ENCODE measurements around the gene COQ6.
A peak's percentile ranks its signal among the peaks of the same experiment; 100 is the strongest.

COQ6 gene

GRCh38 chr14:73924337-73924736 lies 25.8 kb upstream of the COQ6 start:
- H3K4me3 ChIP-seq (ENCODE audit: low read depth in 1 of 2, low read length in 1 of 2), result no peak overlapping the region
- H3K4me1 ChIP-seq (ENCODE audit: control insufficient read depth in 1 of 2, insufficient read depth in 1 of 2, low read depth in 1 of 2, low read length in 1 of 2), result no peaks in the 10 kb centered on the region
- H3K9me3 ChIP-seq, result no peaks in the 10 kb centered on the region
- no peaks in the 10 kb centered on the region for H3K27me3 ChIP-seq
- H3K36me3 ChIP-seq, result peaks cover 94% of the 10 kb centered on the region
- no peak for TF ChIP-seq CTCF (IDR thresholded peaks at IDR 0.05)
- H3K27ac ChIP-seq, result no peak overlapping the region

- peaks cover 36% of the 10 kb centered on the region for H3K36me3 ChIP-seq
- no peak overlapping the region for H3K27ac ChIP-seq
- H3K27me3 ChIP-seq, result no peaks in the 10 kb centered on the region
Measured at GRCh38 chr14:73935666-73936065, 14.4 kb upstream of the COQ6 start.

GRCh38 chr14:73936548-73936947 lies 13.6 kb upstream of the COQ6 start:
- no peak overlapping the region for H3K4me3 ChIP-seq (ENCODE audit: low read depth in 1 of 2, low read length in 1 of 2)
- no peak for TF ChIP-seq CTCF (IDR thresholded peaks at IDR 0.05)
- H3K36me3 ChIP-seq, result peaks cover 27% of the 10 kb centered on the region

More at GRCh38 chr14:73935666-73936065, 14.4 kb upstream of the COQ6 start:
- no peaks in the 10 kb centered on the region for H3K4me1 ChIP-seq (ENCODE audit: control insufficient read depth in 1 of 2, insufficient read depth in 1 of 2, low read depth in 1 of 2, low read length in 1 of 2)
- no peak overlapping the region for H3K4me3 ChIP-seq (ENCODE audit: low read depth in 1 of 2, low read length in 1 of 2)
- no peak for TF ChIP-seq CTCF (IDR thresholded peaks at IDR 0.05)
- no peaks in the 10 kb centered on the region for H3K9me3 ChIP-seq

GRCh38 chr14:73937012-73937411 lies 13.1 kb upstream of the COQ6 start:
- Histone ChIP-seq H3K4me1 (ENCODE audit: control insufficient read depth in 1 of 2, insufficient read depth in 1 of 2, low read depth in 1 of 2, low read length in 1 of 2) (peaks cover under 1 to 2% of the 10 kb centered on the region in 2 experiments), H3K4me3 (ENCODE audit: low read depth in 1 of 2, low read length in 1 of 2) (no peak overlapping the region), H3K36me3 (peaks cover 23% of the 10 kb centered on the region), H3K27me3 (no peaks in the 10 kb centered on the region), H3K9me3 (no peaks in the 10 kb centered on the region), H3K27ac (no peak overlapping the region)
- no peak for TF ChIP-seq CTCF (IDR thresholded peaks at IDR 0.05)

More at GRCh38 chr14:73936548-73936947, 13.6 kb upstream of the COQ6 start:
- no peaks in the 10 kb centered on the region for H3K27me3 ChIP-seq
- no peak overlapping the region for H3K27ac ChIP-seq
- no peaks in the 10 kb centered on the region for H3K9me3 ChIP-seq
- H3K4me1 ChIP-seq (ENCODE audit: control insufficient read depth in 1 of 2, insufficient read depth in 1 of 2, low read depth in 1 of 2, low read length in 1 of 2), result no peaks in the 10 kb centered on the region

- Histone ChIP-seq H3K4me3 (ENCODE audit: low read depth in 1 of 2, low read length in 1 of 2) (no peak overlapping the region), H3K27me3 (no peaks in the 10 kb centered on the region), H3K9me3 (no peaks in the 10 kb centered on the region), H3K4me1 (ENCODE audit: control insufficient read depth in 1 of 2, insufficient read depth in 1 of 2, low read depth in 1 of 2, low read length in 1 of 2) (peaks cover 16 to 22% of the 10 kb centered on the region in 2 experiments), H3K36me3 (no peaks in the 10 kb centered on the region), H3K27ac (peak overlapping the region; percentile 41)
- TF ChIP-seq CTCF (IDR thresholded peaks at IDR 0.05), result no peak
Measured at GRCh38 chr14:73942180-73942579, 7.9 kb upstream of the COQ6 start.

- Histone ChIP-seq H3K27me3 (no peaks in the 10 kb centered on the region), H3K4me1 (ENCODE audit: control insufficient read depth in 1 of 2, insufficient read depth in 1 of 2, low read depth in 1 of 2, low read length in 1 of 2) (peaks cover 16 to 22% of the 10 kb centered on the region in 2 experiments), H3K27ac (peak overlapping the region; percentile 41), H3K4me3 (ENCODE audit: low read depth in 1 of 2, low read length in 1 of 2) (no peak overlapping the region), H3K36me3 (no peaks in the 10 kb centered on the region), H3K9me3 (no peaks in the 10 kb centered on the region)
- no peak for TF ChIP-seq CTCF (IDR thresholded peaks at IDR 0.05)
Measured at GRCh38 chr14:73943083-73943482, 7.0 kb upstream of the COQ6 start.

All from neutrophil (primary cell).